Measurements from ENCODE around the gene KATNAL2. TPM values are rescaled to one million over a fixed set of nuclear protein-coding genes. Genes with fewer than 3 reads are reported as not detected.

The KATNAL2 gene
- total RNA-seq, 1 donor from 2014 or later: 3.0 TPM

DNA sequence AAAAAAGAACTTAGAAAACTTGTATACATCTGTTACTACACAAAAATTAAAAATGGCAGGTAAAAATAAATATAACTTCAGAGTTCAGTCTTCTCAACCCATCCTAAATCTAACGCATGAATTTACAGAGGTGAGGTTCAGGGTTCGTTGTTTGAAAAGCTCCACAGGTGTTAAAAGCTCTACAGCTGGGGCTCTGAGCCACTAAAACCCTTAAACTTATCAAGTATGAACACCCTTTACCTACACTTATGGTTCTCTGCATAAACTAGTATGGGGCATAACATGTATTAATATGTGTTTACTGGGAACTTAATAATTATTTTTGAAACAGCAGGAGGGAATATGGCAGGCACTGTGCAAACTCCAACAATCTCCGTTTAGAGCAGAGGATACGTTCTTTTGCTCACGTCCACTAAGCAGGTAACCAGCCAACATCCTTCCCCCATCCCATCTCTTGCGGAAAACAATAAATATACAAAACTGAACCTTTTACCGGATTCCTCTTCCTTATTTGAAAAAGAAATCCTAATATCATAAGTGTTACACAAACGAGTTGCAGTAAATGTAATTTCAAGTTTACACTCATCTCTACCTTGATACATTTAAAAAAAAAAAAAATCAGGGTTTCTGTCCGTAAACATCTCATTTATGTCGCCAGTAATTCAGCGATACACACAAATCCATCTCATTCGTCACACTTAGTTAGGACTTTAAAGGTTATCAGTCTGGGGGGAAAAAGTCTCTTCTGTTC is 1.4 kb upstream of the KATNAL2 start:
- Histone ChIP-seq H4K20me1 (ENCODE audit: insufficient read depth, low read length) (peaks cover 41% of the 10 kb centered on the region), H3K79me2 (ENCODE audit: insufficient read depth, low read length) (peaks cover 57% of the 10 kb centered on the region), H3K36me3 (ENCODE audit: insufficient read depth, low read length) (no peaks in the 10 kb centered on the region), H3K27me3 (ENCODE audit: insufficient read depth, low read length) (no peaks in the 10 kb centered on the region), H3K9ac (ENCODE audit: low read length) (peak overlapping the region; percentile 83), H3K9me3 (ENCODE audit: insufficient read depth, low read depth, low read length) (no peaks in the 10 kb centered on the region), H2AFZ (ENCODE audit: low read depth, low read length) (no peak overlapping the region), H3K4me3 (ENCODE audit: insufficient read depth, low read depth, low read length) (peak overlapping the region; percentile 89), H3K27ac (ENCODE audit: low read depth, low read length) (no peak overlapping the region), H3K4me2 (ENCODE audit: low read length) (peak overlapping the region; percentile 95), H3K4me1 (ENCODE audit: insufficient read depth, low read length) (peaks cover 8% of the 10 kb centered on the region)
- Mint-ChIP-seq H3K27ac (ENCODE audit: unreplicated experiment) (peak overlapping the region; percentile 81), H3K4me1 (ENCODE audit: low read depth, unreplicated experiment) (peaks cover 9% of the 10 kb centered on the region), H3K36me3 (ENCODE audit: low read depth, unreplicated experiment) (peaks cover 2% of the 10 kb centered on the region), H3K4me3 (ENCODE audit: unreplicated experiment) (peak overlapping the region; percentile 92), H3K9me3 (ENCODE audit: unreplicated experiment) (no peaks in the 10 kb centered on the region), H3K27me3 (ENCODE audit: low read depth, unreplicated experiment) (no peaks in the 10 kb centered on the region)
- FAIRE-seq: no peak
- TF ChIP-seq, protein P1, sequence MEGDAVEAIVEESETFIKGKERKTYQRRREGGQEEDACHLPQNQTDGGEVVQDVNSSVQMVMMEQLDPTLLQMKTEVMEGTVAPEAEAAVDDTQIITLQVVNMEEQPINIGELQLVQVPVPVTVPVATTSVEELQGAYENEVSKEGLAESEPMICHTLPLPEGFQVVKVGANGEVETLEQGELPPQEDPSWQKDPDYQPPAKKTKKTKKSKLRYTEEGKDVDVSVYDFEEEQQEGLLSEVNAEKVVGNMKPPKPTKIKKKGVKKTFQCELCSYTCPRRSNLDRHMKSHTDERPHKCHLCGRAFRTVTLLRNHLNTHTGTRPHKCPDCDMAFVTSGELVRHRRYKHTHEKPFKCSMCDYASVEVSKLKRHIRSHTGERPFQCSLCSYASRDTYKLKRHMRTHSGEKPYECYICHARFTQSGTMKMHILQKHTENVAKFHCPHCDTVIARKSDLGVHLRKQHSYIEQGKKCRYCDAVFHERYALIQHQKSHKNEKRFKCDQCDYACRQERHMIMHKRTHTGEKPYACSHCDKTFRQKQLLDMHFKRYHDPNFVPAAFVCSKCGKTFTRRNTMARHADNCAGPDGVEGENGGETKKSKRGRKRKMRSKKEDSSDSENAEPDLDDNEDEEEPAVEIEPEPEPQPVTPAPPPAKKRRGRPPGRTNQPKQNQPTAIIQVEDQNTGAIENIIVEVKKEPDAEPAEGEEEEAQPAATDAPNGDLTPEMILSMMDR (IDR thresholded peaks at IDR 0.05; ENCODE audit: insufficient read depth, low read depth, low read length): no peak
- DNase-seq (ENCODE audit: low read depth): no peak

DNA sequence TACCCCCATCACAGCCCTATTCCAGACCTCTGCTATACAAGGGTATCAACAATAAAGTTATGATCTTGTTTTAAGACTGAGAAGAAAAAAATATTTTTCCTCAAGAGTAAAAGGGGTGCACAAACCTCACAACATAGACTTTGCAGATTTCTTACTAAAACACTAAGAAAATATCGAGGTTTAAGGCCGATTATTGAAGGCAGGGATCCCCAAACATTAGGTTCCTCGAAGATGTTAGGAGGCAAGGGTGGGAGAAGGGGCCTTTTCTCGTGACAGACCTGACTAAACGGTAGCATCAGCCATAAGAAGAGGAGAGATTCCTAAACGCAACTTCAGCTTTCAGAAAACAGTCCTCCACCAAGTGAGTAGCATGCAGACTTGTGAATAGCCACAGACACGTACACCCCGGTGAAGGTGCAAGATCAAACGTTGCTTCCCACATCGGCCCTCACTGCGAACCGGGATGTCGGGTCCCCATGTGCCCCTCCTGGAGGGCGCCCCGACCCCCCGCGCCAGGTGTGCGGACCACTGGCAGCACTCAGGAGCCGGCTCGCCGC is 773 bp upstream of the KATNAL2 start:
- peak overlapping the region; percentile 46 for H3K27ac ChIP-seq (ENCODE audit: low read depth, low read length)
- H3K36me3 Mint-ChIP-seq (ENCODE audit: low read depth, unreplicated experiment): peaks cover 2% of the 10 kb centered on the region

More for the DNA sequence above, 773 bp upstream of the KATNAL2 start:
- H3K27me3 ChIP-seq (ENCODE audit: insufficient read depth, low read length): no peaks in the 10 kb centered on the region
- H2AFZ ChIP-seq (ENCODE audit: low read depth, low read length): peak overlapping the region; percentile 79
- peak; percentile 44 for DNase-seq (ENCODE audit: low read depth)
- peaks cover 40% of the 10 kb centered on the region for H4K20me1 ChIP-seq (ENCODE audit: insufficient read depth, low read length)
- TF ChIP-seq, protein P1 (IDR thresholded peaks at IDR 0.05; ENCODE audit: insufficient read depth, low read depth, low read length): no peak
- TF ChIP-seq EZH2 (IDR thresholded peaks at IDR 0.05; ENCODE audit: insufficient read depth, low read length): no peak
- peak overlapping the region; percentile 89 for H3K4me3 ChIP-seq (ENCODE audit: insufficient read depth, low read depth, low read length)
- H3K4me3 Mint-ChIP-seq (ENCODE audit: unreplicated experiment): peak overlapping the region; percentile 92
- H3K9me3 Mint-ChIP-seq (ENCODE audit: unreplicated experiment): no peaks in the 10 kb centered on the region
- no peaks in the 10 kb centered on the region for H3K27me3 Mint-ChIP-seq (ENCODE audit: low read depth, unreplicated experiment)
- H3K36me3 ChIP-seq (ENCODE audit: insufficient read depth, low read length): no peaks in the 10 kb centered on the region
- H3K9me3 ChIP-seq (ENCODE audit: insufficient read depth, low read depth, low read length): no peaks in the 10 kb centered on the region
- H3K27ac Mint-ChIP-seq (ENCODE audit: unreplicated experiment): peak overlapping the region; percentile 81
- peaks cover 9% of the 10 kb centered on the region for H3K4me1 Mint-ChIP-seq (ENCODE audit: low read depth, unreplicated experiment)
- H3K9ac ChIP-seq (ENCODE audit: low read length): peak overlapping the region; percentile 83
- FAIRE-seq: no peak
- peak overlapping the region; percentile 95 for H3K4me2 ChIP-seq (ENCODE audit: low read length)
- peaks cover 8% of the 10 kb centered on the region for H3K4me1 ChIP-seq (ENCODE audit: insufficient read depth, low read length)
- H3K79me2 ChIP-seq (ENCODE audit: insufficient read depth, low read length): peaks cover 52% of the 10 kb centered on the region
